ENCODE measurements around the gene GSTO2. TPM values are rescaled to one million over a fixed set of nuclear protein-coding genes. Genes with fewer than 3 reads are reported as not detected.
A peak's percentile ranks its signal among the peaks of the same experiment; 100 is the strongest.

The GSTO2 gene
- total and polyA plus RNA-seq, 12 donors: 0.25 to 1.6 (median 0.94) TPM

- Histone ChIP-seq H3K27me3 (peaks cover 0 to 9% (median 0%) of the 10 kb centered on the region in 7 donors), H3K9me3 (peaks cover 0 to 14% (median 3%) of the 10 kb centered on the region in 11 donors), H3K4me3 (peak within 1 kb of the TSS; percentile 68 to 99 (median 90)), H3K4me1 (peaks cover 0 to 14% (median 9%) of the 10 kb centered on the region in 9 donors), H3K36me3 (no peaks in the 10 kb centered on the region), H3K27ac (peak within 1 kb of the TSS in 5 of 10 donors; percentile 14 to 56 (median 44))
- WGBS, 2 donors: 0 to 1% methylated on average over 59 to 60 of the region's 60 CpGs
- intact Hi-C loops (cut with DNase I): no loop called here
- DNase-seq: peak; percentile 99
- ATAC-seq: peak; percentile 100
- TF ChIP-seq CTCF (IDR thresholded peaks at IDR 0.05): no peak
Observed at GRCh38 chr10:104231784-104232612, 37.0 kb upstream of the GSTO2 start, which contains the start of gene CFAP43. Gene CFAP43, minus strand, starts transcription at chr10:104232364. Its CDS starts 118 bp downstream, at chr10:104232246.

- intact Hi-C loops (cut with DNase I): no loop called here
- H3K4me3 ChIP-seq: peak overlapping the region; percentile 68 to 99 (median 90)
- no peak for TF ChIP-seq CTCF (IDR thresholded peaks at IDR 0.05)
- peaks cover 0 to 14% (median 3%) of the 10 kb centered on the region in 11 donors for H3K9me3 ChIP-seq
- peaks cover 0 to 14% (median 9%) of the 10 kb centered on the region in 9 donors for H3K4me1 ChIP-seq
- WGBS, 2 donors: 14 to 16% methylated on average over 20 of the region's 20 CpGs
- no peak overlapping the region for H3K27ac ChIP-seq
- DNase-seq (no peak), ATAC-seq (peak; percentile 15 to 57 (median 25))
- H3K27me3 ChIP-seq: peaks cover 0 to 9% (median 0%) of the 10 kb centered on the region in 7 donors
- H3K36me3 ChIP-seq: no peaks in the 10 kb centered on the region
Observed at GRCh38 chr10:104232613-104233102, 36.3 kb upstream of the GSTO2 start.

GRCh38 chr10:104233817-104234216 is 35.2 kb upstream of the GSTO2 start:
- ATAC-seq (no peak), DNase-seq (no peak)
- H3K36me3 ChIP-seq: no peaks in the 10 kb centered on the region
- no peak overlapping the region for H3K4me3 ChIP-seq
- 83 to 87% methylated on average over 1 of the region's 1 CpG for WGBS, 2 donors
- H3K27me3 ChIP-seq: peaks cover 0 to 9% (median 0%) of the 10 kb centered on the region in 7 donors
- H3K27ac ChIP-seq: no peak overlapping the region
- intact Hi-C loops (cut with DNase I): no loop called here
- H3K4me1 ChIP-seq: peaks cover 0 to 14% (median 9%) of the 10 kb centered on the region in 9 donors
- TF ChIP-seq CTCF (IDR thresholded peaks at IDR 0.05): no peak
- peaks cover 0 to 14% (median 3%) of the 10 kb centered on the region in 11 donors for H3K9me3 ChIP-seq

- no peaks in the 10 kb centered on the region for H3K36me3 ChIP-seq
- WGBS, 2 donors: 81 to 85% methylated on average over 1 of the region's 1 CpG
- H3K27me3 ChIP-seq: peaks cover 0 to 13% (median 0%) of the 10 kb centered on the region in 7 donors
- no peak for ATAC-seq
- H3K9me3 ChIP-seq: peaks cover 0 to 14% (median 3%) of the 10 kb centered on the region in 11 donors
- intact Hi-C loops (cut with DNase I): no loop called here
- no peak for TF ChIP-seq CTCF (IDR thresholded peaks at IDR 0.05)
- H3K4me1 ChIP-seq: peaks cover 0 to 14% (median 9%) of the 10 kb centered on the region in 9 donors
- no peak overlapping the region for H3K4me3 ChIP-seq
- no peak overlapping the region for H3K27ac ChIP-seq
- DNase-seq: no peak
Observed at GRCh38 chr10:104234934-104235333, 34.0 kb upstream of the GSTO2 start.
